GM19438 (cell line): ENCODE results near the gene ZNF500.

Experiments
- ATAC-seq: cut with Tn5 transposase; IDR thresholded peaks from one replicate; pipeline ENCODE4 v1.9.1; 2021; ENCODE audit warnings: low read depth; ENCODE audit not compliant: unreplicated experiment

The ZNF500 gene

GRCh38 chr16:4766875-4767628, at the start of gene ZNF500:
ZNF500 (minus strand) TSS chr16:4767162; CDS start chr16:4765978, 1,184 bp downstream.
- peak; percentile 77 for ATAC-seq

- ATAC-seq, result no peak
Observed at GRCh38 chr16:4814542-4815173, 47.7 kb upstream of the ZNF500 start.

- ATAC-seq, result no peak
Observed at GRCh38 chr16:4814046-4814445, 47.1 kb upstream of the ZNF500 start.

GRCh38 chr16:4813251-4814003, 46.5 kb upstream of the ZNF500 start:
- ATAC-seq, result no peak

GRCh38 chr16:4811773-4812172, 44.8 kb upstream of the ZNF500 start:
- no peak for ATAC-seq

- no peak for ATAC-seq
Observed at GRCh38 chr16:4811242-4811641, 44.3 kb upstream of the ZNF500 start.

- ATAC-seq, result no peak
Observed at GRCh38 chr16:4806280-4806679, 39.3 kb upstream of the ZNF500 start.

GRCh38 chr16:4805231-4805630, 38.3 kb upstream of the ZNF500 start:
- no peak for ATAC-seq

GRCh38 chr16:4803898-4804762, 37.2 kb upstream of the ZNF500 start:
- no peak for ATAC-seq

GRCh38 chr16:4803401-4803844, 36.5 kb upstream of the ZNF500 start:
- ATAC-seq, result no peak

- peak; percentile 81 for ATAC-seq
Observed at GRCh38 chr16:4802659-4803287, 35.8 kb upstream of the ZNF500 start.

GRCh38 chr16:4801962-4802658, 35.1 kb upstream of the ZNF500 start, which contains the start of gene ROGDI:
ROGDI (minus strand) TSS chr16:4802633; CDS start chr16:4802571, 62 bp downstream.
- ATAC-seq, result peak; percentile 68

GRCh38 chr16:4801051-4801961, 34.3 kb upstream of the ZNF500 start:
- no peak for ATAC-seq

GRCh38 chr16:4800290-4801041, 33.5 kb upstream of the ZNF500 start:
- no peak for ATAC-seq

GRCh38 chr16:4799171-4799855, 32.4 kb upstream of the ZNF500 start:
- ATAC-seq, result no peak

GRCh38 chr16:4798456-4798855, 31.5 kb upstream of the ZNF500 start:
- no peak for ATAC-seq

- ATAC-seq, result no peak
Observed at GRCh38 chr16:4797805-4798252, 30.9 kb upstream of the ZNF500 start.
